GM19395 (cell line): ENCODE measurements around the gene RNPS1.

ENCODE experiments used
- ATAC-seq: cut with Tn5 transposase; IDR thresholded peaks from one replicate; pipeline ENCODE4 v1.9.1; 2021; ENCODE audit warnings: mild to moderate bottlenecking, moderate library complexity; ENCODE audit not compliant: unreplicated experiment

Gene RNPS1

DNA sequence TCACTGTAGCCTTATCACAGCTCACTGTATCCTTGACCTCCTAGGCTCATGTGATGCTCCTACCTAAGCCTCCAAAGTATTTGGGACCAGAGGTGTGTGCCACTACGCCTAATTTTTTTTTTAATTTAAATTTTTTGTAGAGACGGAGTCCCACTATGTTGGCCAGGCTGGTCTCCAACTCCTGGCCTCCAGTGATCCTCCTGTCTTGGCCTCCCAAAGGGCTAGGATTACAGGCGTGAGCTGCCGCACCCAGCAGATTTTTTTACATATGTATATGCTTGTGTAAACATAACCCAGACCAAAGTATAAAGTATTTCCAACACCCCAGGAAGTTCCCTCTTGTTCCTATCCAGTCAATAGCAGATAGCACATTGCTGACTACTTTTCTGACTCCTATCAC is 51.6 kb downstream of the RNPS1 start:
- no peak for ATAC-seq

DNA sequence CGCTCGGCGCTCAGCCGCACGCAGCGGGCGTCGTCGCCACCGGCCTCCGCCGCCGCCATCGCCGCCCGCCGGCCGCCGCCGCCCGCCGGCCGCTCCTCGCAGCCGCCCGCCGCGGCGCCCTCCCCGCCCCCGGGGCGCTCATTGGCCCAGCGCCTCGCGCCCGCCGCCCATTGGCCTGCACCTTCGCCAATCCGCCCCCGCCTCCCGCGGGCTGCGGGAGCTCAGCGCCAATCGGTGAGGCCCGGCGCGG is 53.3 kb downstream of the RNPS1 start, which contains the start of gene PGP:
TSS of gene PGP (minus strand) at position 122 of the 250 bp plus-strand sequence. CDS start at position 59, 63 bp downstream.
- ATAC-seq: peak; percentile 76

- ATAC-seq: peak; percentile 7
Observed at GRCh38 chr16:2213817-2214718, 53.9 kb downstream of the RNPS1 start.

DNA sequence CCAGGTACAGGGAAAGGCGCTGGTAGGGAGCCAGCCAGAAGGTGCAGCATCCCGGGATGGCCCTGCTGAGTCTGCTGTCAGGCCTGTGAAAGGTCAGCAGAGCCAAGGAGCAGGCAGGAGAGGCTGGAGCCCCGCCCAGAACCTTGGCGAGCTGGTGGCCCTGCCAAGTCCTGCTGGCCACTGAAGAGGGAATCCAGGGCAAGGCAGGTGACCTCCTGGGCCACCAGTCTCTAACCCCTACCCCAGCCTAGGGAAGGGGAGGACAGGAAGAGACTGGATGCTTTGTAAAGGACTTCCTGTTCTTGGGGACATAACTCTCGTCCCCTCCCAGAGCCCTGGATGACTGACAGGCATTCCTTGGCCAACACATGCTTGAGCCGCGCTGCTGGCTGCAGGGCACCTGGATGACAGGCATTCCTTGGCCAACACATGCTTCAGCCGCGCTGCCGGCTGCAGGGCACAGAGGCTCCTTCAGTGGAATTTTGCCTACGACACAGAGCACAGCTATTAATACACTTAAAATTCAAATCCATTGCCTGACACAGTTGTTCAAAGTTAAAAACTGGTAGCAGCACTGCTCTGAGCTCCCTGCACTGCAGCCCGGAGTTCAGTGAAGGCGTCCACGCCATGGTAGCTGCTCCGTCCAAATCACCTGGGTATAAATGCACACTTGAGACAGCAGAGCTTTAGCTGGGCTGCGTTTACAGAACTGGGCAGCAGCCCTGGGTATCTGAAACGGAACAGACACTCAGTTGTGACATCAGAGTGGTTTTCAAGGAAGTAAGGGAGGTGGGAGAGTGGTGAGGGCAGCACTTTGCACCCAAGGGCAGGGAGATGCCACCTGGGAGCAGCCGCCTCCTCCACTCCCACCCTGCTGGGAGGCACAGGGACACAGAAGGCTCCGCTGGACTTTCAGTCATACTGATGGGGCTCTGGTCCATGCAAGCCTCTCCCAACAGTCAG is 55.3 kb downstream of the RNPS1 start:
- ATAC-seq: no peak

GRCh38 chr16:2211923-2212347 is 56.0 kb downstream of the RNPS1 start:
- no peak for ATAC-seq

DNA sequence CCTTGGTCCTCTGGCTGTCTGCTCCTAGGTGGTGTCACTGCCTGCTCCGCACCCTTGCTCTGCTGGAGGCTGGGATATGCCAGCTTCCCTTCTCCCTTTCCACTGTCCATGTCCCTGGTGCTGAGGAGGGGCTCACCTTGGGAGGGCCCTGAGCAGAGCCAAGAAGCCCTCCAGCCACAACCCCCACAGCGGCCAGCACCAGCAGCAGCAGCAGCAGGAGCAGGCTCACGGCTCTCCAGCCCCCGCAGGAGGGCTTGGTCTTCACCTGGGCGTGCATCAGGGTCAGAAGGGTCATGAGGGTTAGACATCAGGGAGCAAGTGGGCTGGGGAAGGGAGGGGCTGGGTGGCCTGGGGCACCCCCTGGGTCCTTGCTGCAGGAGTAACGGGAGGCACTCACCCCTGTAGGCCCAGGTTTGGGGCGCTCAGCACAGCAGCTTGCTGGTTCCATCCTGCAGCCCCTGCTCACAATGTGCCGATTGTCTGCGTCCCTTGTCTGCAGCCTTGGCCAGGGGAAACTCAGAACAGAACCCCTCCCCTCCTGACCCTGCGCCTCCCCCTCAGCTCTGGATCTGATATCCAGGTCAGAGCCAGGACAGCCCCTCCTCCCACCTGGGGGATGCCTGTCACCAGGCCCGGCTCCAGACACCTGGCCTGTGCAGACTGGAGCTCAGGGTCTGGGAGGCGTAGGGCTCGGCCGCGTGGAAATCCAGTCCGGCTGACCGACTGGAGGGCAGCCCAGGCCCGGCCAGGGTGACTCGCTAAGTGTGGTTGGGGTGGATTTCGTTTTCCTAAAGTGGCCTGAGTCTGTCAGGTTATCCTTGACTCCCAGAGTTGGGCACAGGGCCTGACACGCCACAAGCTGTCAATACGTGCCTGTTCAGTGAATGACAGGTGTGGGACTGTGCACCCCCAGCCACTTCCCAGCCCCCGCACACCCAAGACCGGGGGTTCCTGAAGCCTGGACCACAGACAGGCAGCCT is 57.2 kb downstream of the RNPS1 start, which contains the start of gene BRICD5:
TSS of gene BRICD5 (minus strand) at position 478 of the 980 bp plus-strand sequence. CDS start at position 448, 30 bp downstream.
- no peak for ATAC-seq

GRCh38 chr16:2210009-2210332 is 58.0 kb downstream of the RNPS1 start:
- ATAC-seq: no peak

DNA sequence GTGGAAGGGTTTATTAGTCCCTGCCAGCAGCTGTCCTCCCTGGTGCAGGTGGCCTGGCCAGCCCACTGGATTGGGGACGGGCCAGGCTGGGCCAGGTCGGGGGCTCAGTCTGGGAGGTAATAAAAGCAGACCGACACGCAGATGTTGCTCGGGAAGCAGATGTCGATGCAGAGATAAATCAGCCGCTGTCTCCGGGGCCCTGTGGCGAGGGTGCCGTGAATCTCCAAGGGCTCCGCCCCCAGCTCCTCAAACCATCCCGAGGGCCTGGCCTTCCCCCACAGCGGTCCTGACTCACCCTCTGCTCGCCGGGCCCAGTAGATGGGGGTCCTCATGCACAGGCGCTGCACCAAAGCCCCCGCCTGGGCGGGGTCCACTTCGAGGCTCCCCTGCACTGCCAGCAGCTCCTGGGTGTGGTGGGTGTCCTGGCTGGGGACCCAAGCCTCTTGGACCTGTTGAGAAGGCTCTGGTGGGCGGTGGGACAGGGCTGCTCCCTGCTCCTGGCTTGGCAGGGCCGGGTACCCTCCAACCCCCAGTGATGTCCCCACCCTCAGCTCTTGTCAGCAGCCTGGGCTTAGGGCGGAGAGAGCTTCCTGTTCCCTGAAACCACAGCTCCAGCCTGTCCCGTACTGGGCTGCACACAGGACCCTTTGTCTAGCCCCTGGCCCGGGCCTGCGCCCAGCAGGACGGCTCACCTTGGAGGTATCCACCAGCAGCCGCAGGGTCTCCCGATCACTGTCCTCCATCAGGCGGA is 58.5 kb downstream of the RNPS1 start:
- ATAC-seq: no peak

GRCh38 chr16:2208772-2209171 is 59.2 kb downstream of the RNPS1 start:
- no peak for ATAC-seq

DNA sequence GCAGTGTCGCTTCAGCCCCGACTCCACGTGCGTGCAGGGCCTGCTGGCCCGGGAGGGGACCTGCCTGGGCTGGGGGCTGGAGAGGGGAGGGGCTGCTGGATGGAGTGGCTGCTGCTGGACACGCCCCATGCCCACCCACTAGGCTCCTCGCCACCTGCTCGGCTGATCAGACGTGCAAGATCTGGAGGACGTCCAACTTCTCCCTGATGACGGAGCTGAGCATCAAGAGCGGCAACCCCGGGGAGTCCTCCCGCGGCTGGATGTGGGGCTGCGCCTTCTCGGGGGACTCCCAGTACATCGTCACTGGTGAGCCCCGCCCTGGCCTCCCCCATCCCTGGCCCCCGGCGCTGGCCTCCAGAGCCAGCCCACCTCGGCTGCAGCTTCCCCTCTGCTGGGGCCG is 59.6 kb downstream of the RNPS1 start:
- ATAC-seq: no peak

DNA sequence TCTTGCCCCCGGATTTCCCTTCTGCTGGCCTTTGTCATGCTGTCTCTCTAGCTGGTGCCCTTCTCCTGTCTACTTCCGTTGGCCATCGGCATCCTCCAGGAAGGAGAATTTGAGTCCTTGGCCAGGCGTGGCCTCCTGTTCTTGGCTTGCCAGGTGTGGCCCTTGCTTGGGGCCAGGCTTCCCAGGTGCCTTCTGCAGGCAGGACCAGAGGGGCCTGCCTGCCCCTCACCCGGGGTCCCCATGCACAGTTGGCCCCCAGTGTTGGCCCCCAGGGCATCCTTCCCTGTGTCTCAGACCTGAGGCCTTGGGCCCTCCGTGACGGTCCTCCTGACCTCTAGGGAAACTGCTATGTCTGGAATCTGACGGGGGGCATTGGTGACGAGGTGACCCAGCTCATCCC is 60.1 kb downstream of the RNPS1 start:
- ATAC-seq: no peak

GRCh38 chr16:2206780-2207433 is 61.0 kb downstream of the RNPS1 start:
- no peak for ATAC-seq

GRCh38 chr16:2206420-2206779 is 61.5 kb downstream of the RNPS1 start:
- ATAC-seq: no peak

GRCh38 chr16:2205967-2206313 is 62.0 kb downstream of the RNPS1 start:
- ATAC-seq: no peak

DNA sequence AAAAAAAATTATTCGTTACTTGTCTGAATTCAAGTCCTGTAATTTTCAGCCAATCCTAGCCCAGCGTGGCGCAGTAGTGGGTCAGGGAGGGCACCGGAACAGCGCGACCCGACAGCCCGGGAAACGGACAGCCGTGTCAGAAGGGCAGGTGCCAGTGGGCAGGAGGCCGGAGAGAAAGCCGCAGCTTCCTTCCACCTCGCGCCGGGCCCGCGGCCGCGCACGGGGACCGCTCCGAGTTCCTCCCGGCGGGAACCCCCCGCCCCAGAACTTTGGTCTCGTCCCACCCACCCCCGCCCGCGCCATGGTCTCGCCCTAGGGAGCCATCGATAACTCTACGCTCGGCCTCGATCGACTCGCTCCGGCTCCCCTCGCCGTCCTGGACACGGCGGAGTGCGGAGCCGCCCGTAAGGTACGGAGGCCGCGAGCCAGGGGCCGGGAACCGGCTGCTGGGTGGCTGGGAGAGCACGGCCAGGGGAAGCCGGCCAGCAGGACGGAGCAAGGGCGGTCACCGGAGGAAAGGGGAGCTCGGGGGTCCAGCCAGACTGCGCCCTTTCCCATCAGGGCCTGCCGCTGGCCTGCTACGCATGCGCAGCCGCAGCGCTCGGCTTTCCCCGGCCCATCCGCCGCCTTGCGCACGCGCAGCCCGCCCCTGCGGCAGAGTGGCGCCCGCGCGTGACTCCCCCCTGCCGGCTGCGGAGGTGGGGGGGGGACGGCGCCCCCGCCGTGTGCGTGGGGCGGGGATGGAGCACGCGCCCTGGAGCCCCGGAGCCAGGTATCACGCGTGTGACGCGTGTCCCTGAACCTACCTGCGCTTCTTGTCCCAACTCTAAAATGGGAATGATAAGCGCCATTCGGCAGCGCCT is 62.6 kb downstream of the RNPS1 start, which contains the start of gene MLST8:
TSS of gene MLST8 (plus strand) at position 351 of the 863 bp plus-strand sequence. CDS start 632 bp downstream, outside the sequence.
- ATAC-seq: peak; percentile 72

DNA sequence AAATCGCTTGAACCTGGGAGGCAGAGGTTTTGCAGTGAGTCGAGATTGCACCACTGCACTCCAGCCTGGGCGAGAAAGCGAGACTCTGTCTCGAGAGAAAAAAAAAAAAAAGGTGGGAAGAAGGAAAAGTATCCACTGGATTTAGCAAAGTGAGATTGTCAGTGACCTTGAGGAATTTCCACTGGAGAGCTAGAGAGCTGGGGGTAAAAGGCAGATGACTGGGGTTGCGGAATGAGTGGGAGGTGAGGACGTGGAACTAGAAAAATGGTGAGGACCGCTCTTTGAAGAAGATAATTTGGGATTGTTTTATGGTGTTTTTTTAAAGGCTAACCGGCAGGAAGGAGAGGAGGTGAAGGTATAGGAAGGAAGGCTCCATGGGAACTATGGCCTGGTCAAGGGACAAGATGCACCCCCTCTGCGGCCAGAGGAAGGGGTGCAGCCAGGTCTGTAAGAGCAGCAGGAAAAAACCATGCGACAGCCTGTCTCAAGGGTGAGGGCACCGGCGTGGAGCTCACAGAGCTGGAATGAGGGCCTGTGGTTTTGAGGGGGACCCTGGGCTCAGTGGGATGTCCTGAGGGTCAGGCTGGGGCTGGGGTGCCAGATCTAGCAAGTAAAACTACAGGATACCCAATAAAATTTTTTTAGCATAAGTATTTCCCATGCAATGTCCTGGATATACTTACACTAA is 63.4 kb downstream of the RNPS1 start:
- no peak for ATAC-seq
